TTC549 (cell line): Measurements from ENCODE around the gene CORO2A.
"Not testable (repeated sequence)": the region's sequence is repeated elsewhere in the genome, so short reads cannot be mapped to it uniquely, and the experiment has no call there.

Source experiments
- FAIRE-seq: peaks from 2 replicates; lab custom pipeline; 2012; peaks lifted over from hg19 to GRCh38; lab: Jason Lieb, UNC

Gene CORO2A

GRCh38 chr9:98107926-98108325, 84.5 kb downstream of the CORO2A start:
- FAIRE-seq, result no peak

GRCh38 chr9:98105006-98105405, 87.4 kb downstream of the CORO2A start:
- no peak for FAIRE-seq

GRCh38 chr9:98104445-98104881, 88.0 kb downstream of the CORO2A start:
- FAIRE-seq, result no peak

GRCh38 chr9:98101868-98102273, 90.6 kb downstream of the CORO2A start:
- FAIRE-seq, result no peak

- no peak for FAIRE-seq
Observed at GRCh38 chr9:98101416-98101815, 91.0 kb downstream of the CORO2A start.

GRCh38 chr9:98100456-98100855, 92.0 kb downstream of the CORO2A start:
- FAIRE-seq, result no peak

- FAIRE-seq, result no peak
Observed at GRCh38 chr9:98099898-98100297, 92.5 kb downstream of the CORO2A start.

GRCh38 chr9:98099346-98099745, 93.1 kb downstream of the CORO2A start:
- no peak for FAIRE-seq

- no peak for FAIRE-seq
Observed at GRCh38 chr9:98097836-98098235, 94.6 kb downstream of the CORO2A start.

GRCh38 chr9:98096091-98096490, 96.3 kb downstream of the CORO2A start:
- FAIRE-seq, result no peak

GRCh38 chr9:98095401-98095800, 97.0 kb downstream of the CORO2A start:
- no peak for FAIRE-seq

- FAIRE-seq, result no peak
Observed at GRCh38 chr9:98094851-98095250, 97.6 kb downstream of the CORO2A start.

- FAIRE-seq, result no peak
Observed at GRCh38 chr9:98094316-98094715, 98.1 kb downstream of the CORO2A start.

GRCh38 chr9:98092613-98092931, 99.9 kb downstream of the CORO2A start:
- FAIRE-seq, result no peak

- FAIRE-seq, result no peak
Observed at GRCh38 chr9:98091735-98092612, 100.5 kb downstream of the CORO2A start.

GRCh38 chr9:98090674-98091073, 101.8 kb downstream of the CORO2A start:
- not testable (repeated sequence) for FAIRE-seq

- no peak for FAIRE-seq
Observed at GRCh38 chr9:98087420-98088354, 104.8 kb downstream of the CORO2A start.

GRCh38 chr9:98086461-98086860, 106.0 kb downstream of the CORO2A start:
- FAIRE-seq, result no peak

GRCh38 chr9:98085944-98086343, 106.5 kb downstream of the CORO2A start:
- no peak for FAIRE-seq

GRCh38 chr9:98085058-98085457, 107.4 kb downstream of the CORO2A start:
- FAIRE-seq, result no peak

- no peak for FAIRE-seq
Observed at GRCh38 chr9:98084396-98084795, 108.0 kb downstream of the CORO2A start.

- FAIRE-seq, result no peak
Observed at GRCh38 chr9:98083566-98084183, 108.8 kb downstream of the CORO2A start.

GRCh38 chr9:98083061-98083501, 109.4 kb downstream of the CORO2A start:
- FAIRE-seq, result no peak
